Measurements from ENCODE around the gene NEK8. TPM values are rescaled to one million over a fixed set of nuclear protein-coding genes. Genes with fewer than 3 reads are reported as not detected.
"Not testable (repeated sequence)": the region's sequence is repeated elsewhere in the genome, so short reads cannot be mapped to it uniquely, and the experiment has no call there.

Gene NEK8
- total RNA-seq, 1 donor, result 4.9 TPM

DNA sequence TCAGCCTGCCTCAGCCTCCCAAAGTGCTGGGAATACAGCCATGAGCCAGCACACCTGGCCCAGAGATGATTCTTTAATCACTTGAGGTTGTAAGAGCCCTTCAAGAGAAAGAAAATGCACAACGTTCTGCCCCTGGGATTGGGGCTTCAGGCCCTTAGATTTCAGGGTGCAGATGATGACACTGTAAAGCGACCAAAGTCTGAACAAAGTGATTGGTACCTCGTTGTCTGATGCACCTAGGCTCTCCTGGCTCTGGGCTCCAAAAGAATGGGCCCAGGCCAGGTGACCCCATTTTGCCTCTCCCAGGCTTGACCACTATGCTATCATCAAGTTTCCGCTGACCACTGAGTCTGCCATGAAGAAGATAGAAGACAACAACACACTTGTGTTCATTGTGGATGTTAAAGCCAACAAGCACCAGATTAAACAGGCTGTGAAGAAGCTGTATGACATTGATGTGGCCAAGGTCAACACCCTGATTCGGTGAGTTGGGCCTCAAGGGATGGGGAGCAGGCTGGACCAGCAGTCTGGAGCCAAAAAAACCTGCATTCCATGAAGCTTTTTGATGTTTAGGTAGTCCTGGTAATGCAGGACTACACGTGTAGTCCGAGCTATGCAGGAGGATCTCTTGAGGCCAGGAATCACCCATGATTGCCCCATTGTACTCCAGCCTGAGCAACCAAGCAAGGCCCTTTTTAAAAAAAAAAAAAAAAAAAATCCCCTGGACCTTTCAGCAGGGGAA is 6.0 kb upstream of the NEK8 start:
- H3K4me3 ChIP-seq (ENCODE audit: low read depth, low read length), result peak overlapping the region; percentile 37
- no peak for DNase-seq (ENCODE audit: low read depth)
- TF ChIP-seq, protein P1, sequence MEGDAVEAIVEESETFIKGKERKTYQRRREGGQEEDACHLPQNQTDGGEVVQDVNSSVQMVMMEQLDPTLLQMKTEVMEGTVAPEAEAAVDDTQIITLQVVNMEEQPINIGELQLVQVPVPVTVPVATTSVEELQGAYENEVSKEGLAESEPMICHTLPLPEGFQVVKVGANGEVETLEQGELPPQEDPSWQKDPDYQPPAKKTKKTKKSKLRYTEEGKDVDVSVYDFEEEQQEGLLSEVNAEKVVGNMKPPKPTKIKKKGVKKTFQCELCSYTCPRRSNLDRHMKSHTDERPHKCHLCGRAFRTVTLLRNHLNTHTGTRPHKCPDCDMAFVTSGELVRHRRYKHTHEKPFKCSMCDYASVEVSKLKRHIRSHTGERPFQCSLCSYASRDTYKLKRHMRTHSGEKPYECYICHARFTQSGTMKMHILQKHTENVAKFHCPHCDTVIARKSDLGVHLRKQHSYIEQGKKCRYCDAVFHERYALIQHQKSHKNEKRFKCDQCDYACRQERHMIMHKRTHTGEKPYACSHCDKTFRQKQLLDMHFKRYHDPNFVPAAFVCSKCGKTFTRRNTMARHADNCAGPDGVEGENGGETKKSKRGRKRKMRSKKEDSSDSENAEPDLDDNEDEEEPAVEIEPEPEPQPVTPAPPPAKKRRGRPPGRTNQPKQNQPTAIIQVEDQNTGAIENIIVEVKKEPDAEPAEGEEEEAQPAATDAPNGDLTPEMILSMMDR (IDR thresholded peaks at IDR 0.05; ENCODE audit: insufficient read depth, low read length), result no peak

- H3K4me3 ChIP-seq (ENCODE audit: low read depth, low read length), result no peak overlapping the region
- no peak for DNase-seq (ENCODE audit: low read depth)
- TF ChIP-seq, protein P1 (IDR thresholded peaks at IDR 0.05; ENCODE audit: insufficient read depth, low read length), result no peak
Observed at GRCh38 chr17:28723159-28723835, 5.3 kb upstream of the NEK8 start.

GRCh38 chr17:28723836-28724499 is 4.6 kb upstream of the NEK8 start:
- DNase-seq (ENCODE audit: low read depth); H3K4me3 ChIP-seq (ENCODE audit: low read depth, low read length): not testable (repeated sequence)

- TF ChIP-seq, protein P1 (IDR thresholded peaks at IDR 0.05; ENCODE audit: insufficient read depth, low read length), result no peak
- DNase-seq (ENCODE audit: low read depth), result no peak
- H3K4me3 ChIP-seq (ENCODE audit: low read depth, low read length), result peak overlapping the region; percentile 79
Observed at GRCh38 chr17:28724500-28725165, 4.0 kb upstream of the NEK8 start.

- DNase-seq (ENCODE audit: low read depth), result peak; percentile 51
- peak overlapping the region; percentile 79 for H3K4me3 ChIP-seq (ENCODE audit: low read depth, low read length)
- TF ChIP-seq, protein P1 (IDR thresholded peaks at IDR 0.05; ENCODE audit: insufficient read depth, low read length), result no peak
Observed at GRCh38 chr17:28725166-28725659, 3.4 kb upstream of the NEK8 start.

DNA sequence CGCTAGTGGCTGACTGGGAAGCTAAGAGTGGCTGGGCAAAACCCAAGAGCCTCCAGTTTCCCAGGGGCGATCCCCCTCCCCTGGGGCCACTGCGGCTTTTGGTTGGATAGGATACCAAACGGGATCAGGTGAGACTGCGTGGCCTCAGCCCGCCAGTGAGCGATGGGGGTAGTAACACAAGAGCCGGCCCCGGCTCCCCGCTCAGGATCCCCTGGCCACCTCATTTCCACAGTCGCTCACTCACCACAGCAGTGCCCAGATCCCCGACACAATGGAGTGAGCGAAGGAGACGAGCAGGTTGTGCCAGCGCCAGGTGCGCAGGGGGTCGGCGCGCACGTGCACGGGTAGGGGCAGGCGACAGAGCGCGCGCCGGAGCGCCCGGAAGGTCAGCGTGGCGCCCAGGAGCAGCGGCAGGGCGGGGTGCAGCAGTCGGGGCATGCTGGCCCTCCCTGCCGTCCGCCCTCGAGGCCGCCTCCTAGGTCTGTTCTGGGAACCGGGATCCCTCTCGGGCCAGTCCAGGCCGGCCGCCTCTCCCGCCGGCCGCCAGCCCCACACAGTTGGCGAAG is 2.8 kb upstream of the NEK8 start:
- TF ChIP-seq, protein P1 (IDR thresholded peaks at IDR 0.05; ENCODE audit: insufficient read depth, low read length), result no peak
- DNase-seq (ENCODE audit: low read depth), result peak; percentile 70
- peak overlapping the region; percentile 79 for H3K4me3 ChIP-seq (ENCODE audit: low read depth, low read length)

All from fibroblast of the aortic adventitia (primary cell).